Measurements from ENCODE around the gene SCGB1C1.

SCGB1C1 gene

GRCh38 chr11:206526-207207, 13.8 kb downstream of the SCGB1C1 start:
- Histone ChIP-seq H3K36me3 (ENCODE audit: control insufficient read depth in 1 of 2, insufficient read depth in 2 of 2, low read length in 2 of 2) (peaks cover 51 to 56% of the 10 kb centered on the region in 2 experiments), H3K4me1 (ENCODE audit: control insufficient read depth in 1 of 2, insufficient read depth in 2 of 2, low read length in 2 of 2) (peaks cover 20 to 33% of the 10 kb centered on the region in 2 experiments), H4K12ac (ENCODE audit: low read depth, low read length) (peak overlapping the region; percentile 85), H4K91ac (ENCODE audit: low read depth, low read length) (peak overlapping the region; percentile 98), H3K4me2 (ENCODE audit: low read length) (peak overlapping the region; percentile 89), H2AK5ac (ENCODE audit: low read length) (peak overlapping the region; percentile 93), H3K9me3 (ENCODE audit: insufficient read depth, low read depth, low read length) (no peaks in the 10 kb centered on the region), H3K23ac (ENCODE audit: low read length) (no peak overlapping the region), H3K14ac (ENCODE audit: low read length) (peak overlapping the region; percentile 98), H3K4me3 (ENCODE audit: low read depth, low read length) (peak overlapping the region; percentile 97), H3K79me2 (ENCODE audit: control insufficient read depth, insufficient read depth, low read length, poor library complexity) (peaks cover 37% of the 10 kb centered on the region), H4K8ac (ENCODE audit: low read depth, low read length) (peak overlapping the region; percentile 89), H2BK5ac (ENCODE audit: low read depth, low read length, poor library complexity) (peak overlapping the region; percentile 87), H3K79me1 (ENCODE audit: low read length) (peaks cover 24% of the 10 kb centered on the region), H3K9ac (ENCODE audit: low read length) (peak overlapping the region; percentile 98), H3K27ac (ENCODE audit: low read depth, low read length) (peak overlapping the region; percentile 85), H2AFZ (ENCODE audit: insufficient read depth, low read length, poor library complexity) (peak overlapping the region; percentile 75), H2BK12ac (ENCODE audit: low read length) (peak overlapping the region; percentile 13), H3K4ac (ENCODE audit: low read depth, low read length) (peak overlapping the region; percentile 99), H3K27me3 (ENCODE audit: insufficient read depth, low read length) (no peaks in the 10 kb centered on the region), H3K18ac (ENCODE audit: low read length) (peak overlapping the region; percentile 96), H2BK120ac (ENCODE audit: insufficient read depth, low read length, poor library complexity) (peak overlapping the region; percentile 87)
- WGBS (ENCODE audit: extremely low coverage, insufficient coverage, insufficient read length) = no CpG with 5 or more reads among the region's 39 CpGs
- DNase-seq = peak in 1 of 2 donors; percentile 44

- peak within 1 kb of the TSS; percentile 93 for H2AK5ac ChIP-seq (ENCODE audit: low read length)
- peak within 1 kb of the TSS; percentile 92 for H3K4me2 ChIP-seq (ENCODE audit: low read length)
- peaks cover 24% of the 10 kb centered on the region for H3K79me1 ChIP-seq (ENCODE audit: low read length)
- peak within 1 kb of the TSS; percentile 99 for H3K27ac ChIP-seq (ENCODE audit: low read depth, low read length)
- H4K8ac ChIP-seq (ENCODE audit: low read depth, low read length) = peak within 1 kb of the TSS; percentile 94
- peaks cover 37% of the 10 kb centered on the region for H3K79me2 ChIP-seq (ENCODE audit: control insufficient read depth, insufficient read depth, low read length, poor library complexity)
- H3K27me3 ChIP-seq (ENCODE audit: insufficient read depth, low read length) = no peaks in the 10 kb centered on the region
- H4K91ac ChIP-seq (ENCODE audit: low read depth, low read length) = peak within 1 kb of the TSS; percentile 98
- H3K36me3 ChIP-seq (ENCODE audit: control insufficient read depth in 1 of 2, insufficient read depth in 2 of 2, low read length in 2 of 2) = peaks cover 58 to 62% of the 10 kb centered on the region in 2 experiments
- DNase-seq = peak; percentile 98 to 99
- peak within 1 kb of the TSS; percentile 75 for H2AFZ ChIP-seq (ENCODE audit: insufficient read depth, low read length, poor library complexity)
- peak within 1 kb of the TSS; percentile 90 for H2BK5ac ChIP-seq (ENCODE audit: low read depth, low read length, poor library complexity)
- no peaks in the 10 kb centered on the region for H3K9me3 ChIP-seq (ENCODE audit: insufficient read depth, low read depth, low read length)
- peak within 1 kb of the TSS; percentile 98 for H3K14ac ChIP-seq (ENCODE audit: low read length)
- H3K9ac ChIP-seq (ENCODE audit: low read length) = peak within 1 kb of the TSS; percentile 98
- peaks cover 20 to 33% of the 10 kb centered on the region in 2 experiments for H3K4me1 ChIP-seq (ENCODE audit: control insufficient read depth in 1 of 2, insufficient read depth in 2 of 2, low read length in 2 of 2)
- peak within 1 kb of the TSS; percentile 13 for H2BK12ac ChIP-seq (ENCODE audit: low read length)
- H3K18ac ChIP-seq (ENCODE audit: low read length) = peak within 1 kb of the TSS; percentile 96
- peak within 1 kb of the TSS; percentile 97 for H3K4me3 ChIP-seq (ENCODE audit: low read depth, low read length)
- WGBS (ENCODE audit: extremely low coverage, insufficient coverage, insufficient read length) = no CpG with 5 or more reads among the region's 63 CpGs
- H3K4ac ChIP-seq (ENCODE audit: low read depth, low read length) = peak within 1 kb of the TSS; percentile 99
- no peak within 1 kb of the TSS for H3K23ac ChIP-seq (ENCODE audit: low read length)
- H2BK120ac ChIP-seq (ENCODE audit: insufficient read depth, low read length, poor library complexity) = peak within 1 kb of the TSS; percentile 87
- H4K12ac ChIP-seq (ENCODE audit: low read depth, low read length) = peak within 1 kb of the TSS; percentile 85
Measured at GRCh38 chr11:207208-207862, 14.5 kb downstream of the SCGB1C1 start, which contains the start of the genes BET1L and RIC8A. Gene BET1L, minus strand, starts transcription at chr11:207399. Its CDS starts 78 bp downstream, at chr11:207321. Gene RIC8A, plus strand, starts transcription at chr11:207708. Its CDS starts 1,147 bp downstream, at chr11:208855.

DNA sequence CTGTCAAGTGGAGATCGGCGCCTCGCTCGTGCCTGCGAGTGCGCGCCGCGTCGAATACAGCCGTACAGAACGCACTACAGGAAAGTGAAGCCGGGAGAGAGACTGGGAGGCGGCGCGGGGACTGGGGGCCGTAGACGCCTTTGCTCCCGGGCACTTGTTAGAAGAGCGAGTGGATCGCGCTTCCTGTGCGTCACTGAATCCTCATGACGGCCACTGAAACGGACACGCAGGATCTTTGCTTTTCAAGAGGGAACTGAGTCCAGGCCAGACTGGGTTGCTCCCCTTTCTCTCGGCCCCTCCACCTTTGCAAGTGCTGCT, 14.9 kb downstream of the SCGB1C1 start:
- Histone ChIP-seq H3K18ac (ENCODE audit: low read length) (peak overlapping the region; percentile 92), H2AFZ (ENCODE audit: insufficient read depth, low read length, poor library complexity) (peak overlapping the region; percentile 12), H3K9me3 (ENCODE audit: insufficient read depth, low read depth, low read length) (no peaks in the 10 kb centered on the region), H3K79me1 (ENCODE audit: low read length) (peaks cover 24% of the 10 kb centered on the region), H3K27me3 (ENCODE audit: insufficient read depth, low read length) (no peaks in the 10 kb centered on the region), H3K27ac (ENCODE audit: low read depth, low read length) (peak overlapping the region; percentile 99), H3K4me1 (ENCODE audit: control insufficient read depth in 1 of 2, insufficient read depth in 2 of 2, low read length in 2 of 2) (peaks cover 24 to 35% of the 10 kb centered on the region in 2 experiments), H3K4me2 (ENCODE audit: low read length) (peak overlapping the region; percentile 92), H3K9ac (ENCODE audit: low read length) (peak overlapping the region; percentile 93), H4K12ac (ENCODE audit: low read depth, low read length) (peak overlapping the region; percentile 75), H3K79me2 (ENCODE audit: control insufficient read depth, insufficient read depth, low read length, poor library complexity) (peaks cover 37% of the 10 kb centered on the region), H2BK120ac (ENCODE audit: insufficient read depth, low read length, poor library complexity) (peak overlapping the region; percentile 75), H3K4me3 (ENCODE audit: low read depth, low read length) (peak overlapping the region; percentile 94), H3K36me3 (ENCODE audit: control insufficient read depth in 1 of 2, insufficient read depth in 2 of 2, low read length in 2 of 2) (peaks cover 62 to 67% of the 10 kb centered on the region in 2 experiments), H2BK12ac (ENCODE audit: low read length) (no peak overlapping the region), H2BK5ac (ENCODE audit: low read depth, low read length, poor library complexity) (peak overlapping the region; percentile 90), H2AK5ac (ENCODE audit: low read length) (peak overlapping the region; percentile 42), H3K23ac (ENCODE audit: low read length) (no peak overlapping the region), H4K91ac (ENCODE audit: low read depth, low read length) (peak overlapping the region; percentile 91), H3K4ac (ENCODE audit: low read depth, low read length) (peak overlapping the region; percentile 94), H3K14ac (ENCODE audit: low read length) (peak overlapping the region; percentile 89), H4K8ac (ENCODE audit: low read depth, low read length) (peak overlapping the region; percentile 94)
- DNase-seq = peak in 1 of 2 donors; percentile 59
- WGBS (ENCODE audit: extremely low coverage, insufficient coverage, insufficient read length) = no CpG with 5 or more reads among the region's 27 CpGs

GRCh38 chr11:208181-208916, 15.5 kb downstream of the SCGB1C1 start:
- no peak overlapping the region for H3K23ac ChIP-seq (ENCODE audit: low read length)
- H3K4me2 ChIP-seq (ENCODE audit: low read length) = peak overlapping the region; percentile 92
- peak overlapping the region; percentile 89 for H3K14ac ChIP-seq (ENCODE audit: low read length)
- H2AK5ac ChIP-seq (ENCODE audit: low read length) = peak overlapping the region; percentile 42
- no CpG with 5 or more reads among the region's 57 CpGs for WGBS (ENCODE audit: extremely low coverage, insufficient coverage, insufficient read length)
- H2BK12ac ChIP-seq (ENCODE audit: low read length) = peak overlapping the region; percentile 13
- H3K4me1 ChIP-seq (ENCODE audit: control insufficient read depth in 1 of 2, insufficient read depth in 2 of 2, low read length in 2 of 2) = peaks cover 24 to 38% of the 10 kb centered on the region in 2 experiments
- H3K27ac ChIP-seq (ENCODE audit: low read depth, low read length) = peak overlapping the region; percentile 99
- peaks cover 37% of the 10 kb centered on the region for H3K79me2 ChIP-seq (ENCODE audit: control insufficient read depth, insufficient read depth, low read length, poor library complexity)
- H4K91ac ChIP-seq (ENCODE audit: low read depth, low read length) = peak overlapping the region; percentile 91
- H2BK5ac ChIP-seq (ENCODE audit: low read depth, low read length, poor library complexity) = peak overlapping the region; percentile 90
- no peaks in the 10 kb centered on the region for H3K27me3 ChIP-seq (ENCODE audit: insufficient read depth, low read length)
- H3K36me3 ChIP-seq (ENCODE audit: control insufficient read depth in 1 of 2, insufficient read depth in 2 of 2, low read length in 2 of 2) = peaks cover 64 to 67% of the 10 kb centered on the region in 2 experiments
- H3K9me3 ChIP-seq (ENCODE audit: insufficient read depth, low read depth, low read length) = no peaks in the 10 kb centered on the region
- peak; percentile 69 to 79 for DNase-seq
- peak overlapping the region; percentile 75 for H4K12ac ChIP-seq (ENCODE audit: low read depth, low read length)
- peak overlapping the region; percentile 93 for H3K9ac ChIP-seq (ENCODE audit: low read length)
- peak overlapping the region; percentile 94 for H3K4ac ChIP-seq (ENCODE audit: low read depth, low read length)
- peak overlapping the region; percentile 94 for H3K4me3 ChIP-seq (ENCODE audit: low read depth, low read length)
- H2AFZ ChIP-seq (ENCODE audit: insufficient read depth, low read length, poor library complexity) = peak overlapping the region; percentile 12
- peak overlapping the region; percentile 94 for H4K8ac ChIP-seq (ENCODE audit: low read depth, low read length)
- H3K79me1 ChIP-seq (ENCODE audit: low read length) = peaks cover 24% of the 10 kb centered on the region
- peak overlapping the region; percentile 92 for H3K18ac ChIP-seq (ENCODE audit: low read length)
- H2BK120ac ChIP-seq (ENCODE audit: insufficient read depth, low read length, poor library complexity) = peak overlapping the region; percentile 75
